Large intestine (tissue), 3 donors: ENCODE data around the gene RGS14. TPM values are rescaled to one million over a fixed set of nuclear protein-coding genes. Genes with fewer than 3 reads are reported as not detected.
A peak's percentile ranks its signal among the peaks of the same experiment; 100 is the strongest.
"Not testable (repeated sequence)": the region's sequence is repeated elsewhere in the genome, so short reads cannot be mapped to it uniquely, and the experiment has no call there.

Experiments used
- DNase-seq, 2 donors: peaks; one replicate each; pipeline versions ENCODE4 v3.0.0 to v3.0.0-alpha.2; 2013
- H3K27ac ChIP-seq: one replicate; pipeline ENCODE4 v1.5.1; 2013; ENCODE audit warnings: low read length
- H3K27me3 ChIP-seq: 2 replicates; pipeline ENCODE4 v1.6.1; 2013; ENCODE audit warnings: low read length; ENCODE audit not compliant: control insufficient read depth, insufficient read depth
- H3K36me3 ChIP-seq: 2 replicates; pipeline ENCODE4 v1.6.1; 2013; ENCODE audit warnings: low read length; ENCODE audit not compliant: control insufficient read depth, insufficient read depth
- H3K4me1 ChIP-seq: one replicate; pipeline ENCODE4 v1.6.1; 2013; ENCODE audit warnings: low read length; ENCODE audit not compliant: control insufficient read depth, insufficient read depth
- H3K4me3 ChIP-seq: one replicate; pipeline ENCODE4 v1.5.1; 2013; ENCODE audit warnings: low read length
- H3K9me3 ChIP-seq: one replicate; pipeline ENCODE4 v1.6.1; 2013; ENCODE audit warnings: mild to moderate bottlenecking, low read depth, low read length, moderate library complexity; ENCODE audit not compliant: control insufficient read depth
- WGBS: methylation state at CpG from one replicate; pipeline ENCODE4 v1.1.5; 2013; ENCODE audit warnings: low lambda C conversion rate; ENCODE audit not compliant: insufficient coverage; 5-methylcytosine and 5-hydroxymethylcytosine counted together
- polyA plus RNA-seq: library from polyadenylated mRNA; unstranded; fragments of 120-200 nt; gene quantifications from one replicate; pipeline ENCODE4 v1.2.1, GENCODE V29; 2013

The RGS14 gene
- polyA plus RNA-seq, 1 donor: 20.0 TPM

- no peak for DNase-seq
- Histone ChIP-seq H3K9me3 (no peaks in the 10 kb centered on the region), H3K4me3 (no peak overlapping the region), H3K27ac (no peak overlapping the region), H3K27me3 (peaks cover 16% of the 10 kb centered on the region), H3K36me3 (no peaks in the 10 kb centered on the region), H3K4me1 (peaks cover 3% of the 10 kb centered on the region)
- no CpG with 5 or more reads among the region's 1 CpG for WGBS
Measured at GRCh38 chr5:177355868-177356168, 1.9 kb upstream of the RGS14 start.

- no CpG with 5 or more reads among the region's 3 CpGs for WGBS
- no peak overlapping the region for H3K4me3 ChIP-seq
- DNase-seq: no peak
Measured at GRCh38 chr5:177356746-177357145, 978 bp upstream of the RGS14 start.

GRCh38 chr5:177357146-177357458 is 622 bp upstream of the RGS14 start:
- no peak overlapping the region for H3K4me3 ChIP-seq
- peaks cover 2% of the 10 kb centered on the region for H3K4me1 ChIP-seq
- peaks cover 16% of the 10 kb centered on the region for H3K27me3 ChIP-seq
- no peaks in the 10 kb centered on the region for H3K36me3 ChIP-seq
- H3K9me3 ChIP-seq: no peaks in the 10 kb centered on the region
- WGBS: no CpG with 5 or more reads among the region's 5 CpGs
- DNase-seq: no peak
- no peak overlapping the region for H3K27ac ChIP-seq

More at GRCh38 chr5:177356746-177357145, 978 bp upstream of the RGS14 start:
- no peaks in the 10 kb centered on the region for H3K9me3 ChIP-seq
- H3K36me3 ChIP-seq: no peaks in the 10 kb centered on the region
- no peak overlapping the region for H3K27ac ChIP-seq
- peaks cover 2% of the 10 kb centered on the region for H3K4me1 ChIP-seq
- H3K27me3 ChIP-seq: peaks cover 16% of the 10 kb centered on the region

- Histone ChIP-seq H3K9me3 (no peaks in the 10 kb centered on the region), H3K27ac (no peak overlapping the region), H3K36me3 (no peaks in the 10 kb centered on the region), H3K4me3 (peak overlapping the region; percentile 21), H3K4me1 (peaks cover 2% of the 10 kb centered on the region), H3K27me3 (peaks cover 16% of the 10 kb centered on the region)
- no CpG with 5 or more reads among the region's 5 CpGs for WGBS
- no peak for DNase-seq
Measured at GRCh38 chr5:177358370-177358819, 671 bp downstream of the RGS14 start.

GRCh38 chr5:177359451-177359851 is 1.7 kb downstream of the RGS14 start:
- Histone ChIP-seq H3K36me3 (no peaks in the 10 kb centered on the region), H3K27me3 (peaks cover 14% of the 10 kb centered on the region), H3K4me3 (no peak overlapping the region), H3K27ac (no peak overlapping the region), H3K4me1 (peaks cover 6% of the 10 kb centered on the region), H3K9me3 (no peaks in the 10 kb centered on the region)
- DNase-seq: no peak
- no CpG with 5 or more reads among the region's 6 CpGs for WGBS

- Histone ChIP-seq H3K36me3 (no peaks in the 10 kb centered on the region), H3K4me3 (no peak overlapping the region), H3K9me3 (no peaks in the 10 kb centered on the region), H3K27ac (no peak overlapping the region), H3K27me3 (peaks cover 13% of the 10 kb centered on the region), H3K4me1 (peaks cover 6% of the 10 kb centered on the region)
- no CpG with 5 or more reads among the region's 3 CpGs for WGBS
- no peak for DNase-seq
Measured at GRCh38 chr5:177359860-177360259, 2.1 kb downstream of the RGS14 start.

- no CpG with 5 or more reads among the region's 7 CpGs for whole genome bisulfite sequencing
- H3K27ac ChIP-seq, H3K4me3 ChIP-seq, H3K9me3 ChIP-seq, DNase-seq, H3K4me1 ChIP-seq, H3K36me3 ChIP-seq: not testable (repeated sequence)
- H3K27me3 ChIP-seq: peaks cover 11% of the 10 kb centered on the region
Measured at GRCh38 chr5:177360740-177361139, 3.0 kb downstream of the RGS14 start.

GRCh38 chr5:177361418-177362291 is 3.9 kb downstream of the RGS14 start:
- H3K9me3 ChIP-seq: no peaks in the 10 kb centered on the region

GRCh38 chr5:177362292-177362609 is 4.5 kb downstream of the RGS14 start:
- no peaks in the 10 kb centered on the region for H3K9me3 ChIP-seq
- H3K4me1 ChIP-seq: peaks cover 16% of the 10 kb centered on the region
- no peak overlapping the region for H3K27ac ChIP-seq
- H3K27me3 ChIP-seq: peaks cover 9% of the 10 kb centered on the region
- H3K36me3 ChIP-seq: no peaks in the 10 kb centered on the region
- no peak for DNase-seq
- H3K4me3 ChIP-seq: no peak overlapping the region
- 62% methylated on average over 4 of the region's 8 CpGs for WGBS

More at GRCh38 chr5:177361418-177362291, 3.9 kb downstream of the RGS14 start:
- DNase-seq: no peak
- H3K27ac ChIP-seq: no peak overlapping the region
- no CpG with 5 or more reads among the region's 6 CpGs for WGBS
- no peaks in the 10 kb centered on the region for H3K36me3 ChIP-seq
- no peak overlapping the region for H3K4me3 ChIP-seq
- peaks cover 9% of the 10 kb centered on the region for H3K27me3 ChIP-seq
- H3K4me1 ChIP-seq: peaks cover 13% of the 10 kb centered on the region

- H3K27me3 ChIP-seq: peaks cover 6% of the 10 kb centered on the region
- peak in 1 of 2 donors; percentile 79 for DNase-seq
- 47% methylated on average over 2 of the region's 59 CpGs for WGBS
- no peaks in the 10 kb centered on the region for H3K36me3 ChIP-seq
- H3K9me3 ChIP-seq: peaks cover 4% of the 10 kb centered on the region
- H3K4me1 ChIP-seq: peaks cover 22% of the 10 kb centered on the region
- peak overlapping the region; percentile 13 for H3K27ac ChIP-seq
- H3K4me3 ChIP-seq: peak overlapping the region; percentile 49
Measured at GRCh38 chr5:177362610-177363507, 5.1 kb downstream of the RGS14 start.
